Measurements from ENCODE around the gene PLPP1.
"Not testable (repeated sequence)": the region's sequence is repeated elsewhere in the genome, so short reads cannot be mapped to it uniquely, and the experiment has no call there.

Gene PLPP1

DNA sequence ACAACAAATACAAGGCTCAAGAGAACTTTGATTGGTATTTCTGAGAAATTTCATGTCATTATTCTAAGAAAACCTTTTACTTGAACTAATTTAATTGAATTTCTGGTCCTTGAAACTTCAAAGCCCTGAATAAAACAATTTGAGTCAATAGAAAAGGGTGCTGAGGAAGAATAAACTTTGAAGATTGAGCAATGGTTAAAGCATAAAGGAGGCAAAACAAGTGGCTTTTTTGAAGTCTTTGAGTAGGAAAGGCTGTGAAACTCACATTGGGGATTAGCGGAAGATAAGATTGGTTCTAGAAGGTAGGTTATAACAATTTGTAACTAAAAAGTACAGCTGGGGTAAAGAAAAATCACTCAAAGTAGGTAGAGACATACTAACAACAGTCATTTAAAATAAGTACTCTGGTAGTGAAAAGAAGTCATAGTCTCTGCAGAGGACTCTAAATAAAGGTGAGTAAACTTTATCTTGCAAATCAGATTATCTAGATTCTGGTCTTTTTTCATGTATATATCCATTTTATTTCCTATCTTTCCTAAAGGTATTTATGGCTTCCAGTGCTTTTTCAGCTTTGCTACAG lies 6.4 kb upstream of the PLPP1 start:
- no peak for DNase-seq

DNA sequence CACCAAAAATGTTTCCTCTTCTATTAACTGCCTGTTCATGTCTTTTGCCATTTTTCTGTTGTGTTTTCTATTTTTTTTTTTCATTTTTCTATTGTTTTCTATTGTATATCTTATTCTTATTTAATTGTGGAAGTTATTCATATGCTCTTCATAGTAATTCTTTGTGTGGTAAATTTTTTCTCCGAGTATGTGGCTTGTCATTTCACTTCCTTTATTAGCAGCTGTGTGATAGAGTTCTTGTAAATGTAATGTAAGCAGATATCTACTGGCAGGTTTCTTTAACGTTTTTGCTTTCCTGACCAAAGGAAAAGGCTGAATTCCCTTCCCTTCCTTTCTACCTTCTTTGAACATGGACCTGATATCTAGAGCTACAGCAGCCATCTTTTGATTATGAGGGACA lies 5.8 kb upstream of the PLPP1 start:
- DNase-seq: no peak

DNA sequence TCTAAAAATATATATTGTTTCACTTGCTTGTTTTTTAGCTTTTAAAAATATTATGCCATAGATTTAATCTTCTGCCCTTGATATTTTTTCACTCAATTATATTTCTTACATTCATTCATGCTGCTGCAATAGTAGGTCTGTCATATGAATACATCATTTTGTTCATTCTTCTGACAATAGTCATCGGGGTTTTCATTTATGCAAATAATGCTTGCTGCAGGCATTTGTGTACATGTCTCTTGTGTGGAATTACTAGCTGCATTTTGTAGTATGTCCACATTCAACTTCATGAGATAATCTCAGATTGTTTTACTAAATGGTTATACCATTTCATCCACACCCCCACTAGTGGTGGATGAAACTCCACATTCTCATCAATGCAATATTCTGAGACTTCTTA lies 5.3 kb upstream of the PLPP1 start:
- DNase-seq: no peak

- DNase-seq: no peak
Measured at GRCh38 chr5:55538661-55539060, 3.9 kb upstream of the PLPP1 start.

DNA sequence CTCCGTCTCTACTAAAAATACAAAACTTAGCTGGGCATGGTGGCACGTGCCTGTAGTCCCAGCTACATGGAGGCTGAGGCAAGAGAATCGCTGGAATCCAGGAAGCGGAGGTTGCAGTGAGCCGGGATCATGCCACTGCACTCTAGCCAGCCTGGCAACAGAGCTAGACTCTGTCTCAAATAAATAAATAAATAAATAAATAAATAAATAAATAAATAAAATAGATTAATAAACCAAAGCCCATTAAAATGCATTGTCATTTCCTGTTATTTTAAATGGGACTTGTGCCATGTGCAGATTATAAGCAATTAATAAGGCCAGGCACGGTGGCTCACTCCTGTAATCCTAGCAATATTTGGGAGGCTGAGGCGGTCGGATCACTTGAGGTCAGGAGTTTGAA lies 2.6 kb upstream of the PLPP1 start:
- DNase-seq: not testable (repeated sequence)

DNA sequence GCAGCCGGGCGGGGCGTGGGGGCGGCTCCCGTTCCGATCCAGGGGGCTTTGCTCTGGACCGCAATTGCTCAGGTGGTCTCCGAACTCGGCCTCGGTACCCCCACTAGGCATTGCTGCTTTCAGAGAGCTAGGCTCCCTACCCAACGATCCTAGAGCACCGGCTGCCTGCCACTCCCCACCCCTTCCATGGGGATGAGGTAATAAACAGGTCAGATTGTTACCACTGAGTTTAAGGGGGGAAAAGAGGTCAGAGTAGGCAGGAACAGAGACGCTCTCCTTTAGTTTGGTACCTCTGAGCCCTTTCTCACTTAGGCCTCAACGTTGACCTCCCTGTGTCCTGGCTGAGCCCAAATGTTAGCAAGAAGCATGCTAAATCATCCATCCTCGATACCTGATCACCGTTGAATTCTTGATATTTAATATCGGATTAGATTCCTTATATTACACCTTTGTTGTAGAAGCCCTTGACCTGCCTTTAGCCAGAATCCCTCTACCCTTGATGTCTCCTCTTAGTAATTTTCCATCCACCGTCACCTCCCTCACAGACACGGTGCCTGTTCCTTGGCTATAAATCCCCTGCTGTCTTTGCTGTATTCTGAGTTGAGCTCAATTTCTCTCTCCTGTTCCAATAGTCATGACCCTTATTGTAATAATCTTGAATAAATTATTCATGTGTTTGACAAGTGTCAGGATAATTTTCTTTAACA lies 588 bp upstream of the PLPP1 start:
- peak; percentile 38 for DNase-seq

DNA sequence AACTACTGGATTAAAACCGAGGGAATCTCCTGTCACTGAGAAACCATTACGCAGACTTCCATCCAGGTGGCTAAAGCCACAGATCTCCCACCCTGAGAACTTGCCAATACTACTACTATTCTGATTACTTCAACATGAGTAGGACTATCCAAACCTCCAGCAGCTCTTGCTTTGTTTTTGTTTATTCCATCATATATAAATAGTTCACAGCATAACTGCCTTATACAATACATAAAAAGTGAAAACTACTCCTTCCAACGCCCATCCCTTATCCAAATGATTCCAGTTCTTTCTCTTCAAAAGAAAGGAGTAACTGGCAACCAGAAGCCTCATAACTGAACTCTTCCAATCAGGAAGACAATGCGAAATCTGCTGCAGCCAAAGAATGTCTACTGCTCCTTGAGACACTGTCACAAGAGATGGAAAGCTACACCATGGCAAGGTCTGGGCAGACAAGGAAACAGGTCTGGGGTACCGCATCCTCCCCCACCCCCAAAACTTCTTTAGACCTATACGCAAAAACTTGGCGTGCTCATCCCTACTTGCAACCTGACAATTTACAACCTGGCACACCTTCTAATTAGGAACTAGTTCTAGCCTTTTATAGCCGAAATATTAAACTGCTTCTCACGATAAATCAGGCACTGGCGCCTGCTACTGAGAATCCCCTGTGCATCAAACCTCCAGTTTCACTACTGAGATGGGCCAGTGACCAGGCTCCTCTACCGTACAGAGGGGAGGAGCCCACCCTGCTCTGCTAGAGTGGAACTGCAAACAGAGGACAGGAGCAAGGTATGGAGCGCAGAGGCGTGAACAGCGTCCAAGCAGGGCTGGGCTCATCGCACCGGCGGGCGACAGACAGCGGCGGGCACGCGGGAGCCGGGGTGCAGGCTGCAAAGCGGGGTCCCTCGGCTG lies 986 bp downstream of the PLPP1 start:
- DNase-seq: peak; percentile 48

GRCh38 chr5:55530669-55531068 lies 4.1 kb downstream of the PLPP1 start:
- DNase-seq: no peak

GRCh38 chr5:55524816-55525215 lies 9.9 kb downstream of the PLPP1 start:
- DNase-seq: no peak

DNA sequence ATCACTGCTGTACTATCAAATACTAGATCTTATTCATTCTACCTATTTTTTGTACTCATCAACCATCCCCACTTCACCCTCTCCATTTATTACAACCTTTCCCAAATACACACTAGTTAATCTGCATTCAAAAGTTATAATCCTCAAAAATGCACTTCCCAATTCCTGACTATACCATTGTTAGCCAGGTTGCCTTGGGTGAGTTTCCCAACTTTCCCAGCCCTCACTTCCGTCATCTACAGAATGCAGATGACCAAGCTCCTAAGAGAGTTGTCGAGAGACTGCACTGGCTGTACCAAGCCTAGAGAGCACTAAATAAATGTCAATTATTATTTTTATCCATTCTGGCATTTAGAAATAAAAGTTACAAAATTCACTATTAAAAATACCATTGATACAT lies 11.5 kb downstream of the PLPP1 start:
- DNase-seq: no peak

DNA sequence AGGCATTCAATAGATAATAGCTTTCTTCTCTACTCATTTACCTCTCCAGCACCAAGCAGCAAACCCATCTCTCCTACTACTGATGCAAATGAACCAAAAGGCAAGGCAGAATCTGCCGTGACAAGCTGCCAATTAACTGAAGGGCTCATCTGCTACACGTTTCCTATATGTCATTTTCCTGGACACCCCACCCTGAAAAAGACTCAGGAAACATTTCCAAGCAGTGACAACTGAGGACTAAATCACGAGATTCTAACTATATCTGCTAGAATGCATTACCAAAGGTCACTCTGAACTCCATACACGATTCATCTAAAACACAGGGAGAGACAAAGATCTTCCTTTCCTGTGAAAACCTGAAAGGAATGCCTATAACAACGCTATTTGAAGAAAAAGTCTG lies 12.9 kb downstream of the PLPP1 start:
- DNase-seq: no peak

DNA sequence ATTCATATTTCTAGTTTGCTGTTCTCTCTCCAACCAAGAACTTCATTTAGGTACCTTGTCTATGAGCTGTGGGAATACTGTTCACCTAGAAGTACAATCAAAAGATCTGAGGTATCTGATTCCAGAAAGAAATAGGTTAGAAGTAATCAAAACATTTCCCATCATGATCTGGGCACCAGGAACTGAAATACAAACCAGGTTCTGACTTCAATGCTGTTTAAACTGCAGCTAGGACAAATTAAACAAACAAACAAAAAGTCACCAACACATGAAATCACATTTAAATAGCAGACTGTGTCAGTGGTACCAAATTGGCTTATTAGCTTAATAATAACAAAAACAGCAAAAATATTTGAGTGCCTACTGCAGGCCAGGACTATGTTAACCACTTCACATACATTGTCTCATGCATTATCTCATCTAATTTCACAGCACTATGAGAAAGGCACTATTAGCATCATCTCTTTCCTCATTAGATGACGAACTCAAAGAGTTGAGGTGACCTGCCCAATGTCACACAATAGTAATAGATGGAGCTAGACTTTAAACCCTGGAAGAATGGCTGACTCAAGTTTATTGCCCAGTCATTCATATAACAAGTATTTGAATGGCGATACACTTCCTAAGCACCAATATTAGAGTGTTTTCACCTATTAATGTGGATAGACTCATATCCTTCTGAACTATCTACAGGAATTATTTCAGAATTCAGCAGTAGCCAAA lies 14.5 kb downstream of the PLPP1 start:
- DNase-seq: no peak

- DNase-seq: no peak
Measured at GRCh38 chr5:55518831-55519390, 15.9 kb downstream of the PLPP1 start.

GRCh38 chr5:55517804-55518203 lies 17.0 kb downstream of the PLPP1 start:
- DNase-seq: no peak

DNA sequence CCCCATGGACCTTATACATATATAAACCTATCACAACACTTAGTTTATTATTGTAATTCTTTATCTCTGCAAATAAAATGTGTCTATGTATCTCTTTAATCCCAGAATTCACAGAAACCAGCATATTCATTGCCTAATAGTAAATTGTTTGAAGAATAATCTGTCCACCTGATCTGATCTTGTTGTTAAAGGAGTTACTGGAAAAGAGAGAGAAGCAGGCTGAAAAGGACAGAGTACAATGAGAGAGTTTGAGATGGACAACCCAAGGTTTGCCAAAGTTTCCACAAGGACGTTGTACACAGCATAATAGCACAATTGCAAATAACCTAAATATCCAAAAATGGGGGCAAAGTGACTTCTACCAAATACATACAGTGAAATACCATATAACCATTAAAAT lies 23.8 kb downstream of the PLPP1 start:
- no peak for DNase-seq

DNA sequence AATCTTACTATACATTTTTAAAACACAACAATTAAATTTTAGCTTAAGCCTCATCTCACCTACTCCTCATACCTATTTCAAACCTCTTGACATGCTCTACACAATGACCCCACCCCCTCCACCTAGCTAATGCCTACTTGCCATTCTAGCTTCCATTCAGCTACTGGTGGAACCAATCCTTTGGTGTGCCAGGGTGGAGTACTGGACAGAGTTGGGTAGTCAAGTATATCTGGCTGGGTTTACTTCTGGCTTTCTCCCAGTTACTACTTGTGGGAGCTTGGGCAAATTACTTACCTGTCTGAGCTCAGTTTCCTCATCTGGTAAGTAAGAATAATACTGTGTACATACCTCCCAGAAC lies 24.3 kb downstream of the PLPP1 start:
- DNase-seq: no peak

DNA sequence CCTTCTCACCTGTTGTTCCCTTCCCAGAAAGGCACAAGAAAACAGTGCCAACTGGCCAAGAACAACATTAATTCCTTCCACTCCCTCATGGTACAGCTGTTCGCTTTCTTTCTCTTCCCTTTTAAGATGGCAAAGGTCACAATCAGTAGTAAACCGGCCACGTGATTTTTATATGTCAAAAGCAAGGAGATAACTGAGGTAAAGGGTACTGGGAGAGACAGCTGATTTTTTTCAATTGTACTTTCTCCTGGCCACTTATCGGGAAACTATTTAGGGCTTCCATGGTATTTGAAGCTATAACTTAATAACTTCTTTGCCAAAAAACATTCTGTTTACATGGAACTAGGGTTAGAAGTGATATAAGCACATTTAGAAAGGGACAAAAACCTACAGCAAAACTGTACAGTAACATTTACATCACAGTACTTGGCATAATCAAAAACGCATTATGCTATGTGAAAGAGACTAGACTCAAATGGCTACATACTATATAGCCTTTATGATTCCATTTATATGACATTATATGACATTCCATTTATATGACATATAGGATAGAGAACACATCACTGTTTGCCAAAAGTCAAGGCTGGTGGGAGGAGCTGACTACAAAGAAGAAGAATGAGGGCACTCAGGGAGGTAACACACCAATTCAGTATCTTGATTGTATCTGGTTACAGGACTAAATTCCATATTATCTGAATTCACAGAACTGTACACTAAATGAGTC lies 24.8 kb downstream of the PLPP1 start:
- no peak for DNase-seq

DNA sequence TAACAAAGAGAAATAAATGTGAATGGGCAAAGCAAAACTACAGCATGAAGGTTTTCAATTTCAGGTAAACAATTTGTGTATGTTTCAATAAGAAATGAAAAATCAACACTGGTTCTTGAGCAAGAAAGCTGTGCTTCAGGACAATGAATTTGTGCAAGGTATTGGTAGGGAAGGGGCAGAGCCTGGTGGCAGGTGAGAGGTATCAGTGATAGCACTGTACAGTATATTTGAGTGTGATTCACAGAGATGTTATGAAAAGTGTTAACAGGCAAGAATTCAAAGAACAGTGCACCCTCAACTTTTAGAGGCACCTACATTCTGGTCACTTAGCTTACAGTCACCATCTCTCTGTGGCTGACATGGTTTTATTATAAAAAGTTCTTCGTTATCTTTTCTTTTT lies 25.7 kb downstream of the PLPP1 start:
- no peak for DNase-seq

GRCh38 chr5:55507574-55507973 lies 27.2 kb downstream of the PLPP1 start:
- no peak for DNase-seq

- DNase-seq: not testable (repeated sequence)
Measured at GRCh38 chr5:55505711-55506110, 29.1 kb downstream of the PLPP1 start.

GRCh38 chr5:55503917-55504316 lies 30.8 kb downstream of the PLPP1 start:
- DNase-seq: not testable (repeated sequence)

- DNase-seq: no peak
Measured at GRCh38 chr5:55502759-55503158, 32.0 kb downstream of the PLPP1 start.

Data from DMS79 treated with DMSO at 0.1 percent for 48 hours (cell line).